Endodermal cell (in vitro differentiated cells): ENCODE data around the gene CAPN1. TPM values are rescaled to one million over a fixed set of nuclear protein-coding genes. Genes with fewer than 3 reads are reported as not detected.
A peak's percentile ranks its signal among the peaks of the same experiment; 100 is the strongest.

Experiments
- DNase-seq: peaks from one replicate; pipeline ENCODE4 v3.0.0-alpha.2; 2017
- H3K27ac ChIP-seq: 2 replicates; pipeline ENCODE4 v1.5.1; 2013; ENCODE audit warnings: mild to moderate bottlenecking, low read depth, low read length, moderate library complexity
- H3K27me3 ChIP-seq: 2 replicates; pipeline ENCODE4 v1.6.1; 2013; ENCODE audit warnings: mild to moderate bottlenecking, low read length, moderate library complexity; ENCODE audit not compliant: insufficient read depth, control insufficient read depth, poor library complexity, severe bottlenecking
- H3K36me3 ChIP-seq: 2 replicates; pipeline ENCODE4 v1.7.0; 2013; ENCODE audit warnings: mild to moderate bottlenecking, low read length, moderate library complexity; ENCODE audit not compliant: control insufficient read depth, insufficient read depth
- H3K4me1 ChIP-seq: one replicate; pipeline ENCODE4 v1.7.0; 2013; ENCODE audit warnings: low read length; ENCODE audit not compliant: control insufficient read depth, insufficient read depth
- H3K4me3 ChIP-seq: 2 replicates; pipeline ENCODE4 v1.5.1; 2013; ENCODE audit warnings: mild to moderate bottlenecking, low read length, moderate library complexity
- H3K9ac ChIP-seq: 2 replicates; pipeline ENCODE4 v1.6.1; 2013; ENCODE audit warnings: mild to moderate bottlenecking, low read length, moderate library complexity; ENCODE audit not compliant: poor library complexity, severe bottlenecking; ENCODE audit errors: extremely low read depth
- H3K9me3 ChIP-seq: 2 replicates; pipeline ENCODE4 v1.6.1; 2013; ENCODE audit warnings: mild to moderate bottlenecking, low read length, moderate library complexity; ENCODE audit not compliant: control insufficient read depth
- H3K27ac Mint-ChIP-seq: 2 replicates; pipeline ENCODE4 v1.8.0; 2020; ENCODE audit warnings: mixed read lengths
- H3K27me3 Mint-ChIP-seq: 2 replicates; pipeline ENCODE4 v1.8.0; 2021; ENCODE audit warnings: mild to moderate bottlenecking, mixed read lengths; ENCODE audit not compliant: insufficient read depth
- H3K36me3 Mint-ChIP-seq: 2 replicates; pipeline ENCODE4 v1.8.0; 2020; ENCODE audit warnings: low read depth, mixed read lengths
- H3K4me1 Mint-ChIP-seq: 2 replicates; pipeline ENCODE4 v1.8.0; 2020; ENCODE audit warnings: mixed read lengths
- H3K4me3 Mint-ChIP-seq: 2 replicates; pipeline ENCODE4 v1.8.0; 2020; ENCODE audit warnings: mild to moderate bottlenecking, moderate library complexity, mixed read lengths
- H3K9me3 Mint-ChIP-seq: 2 replicates; pipeline ENCODE4 v1.8.0; 2020; ENCODE audit warnings: mild to moderate bottlenecking, mixed read lengths
- WGBS, 2 experiments: methylation state at CpG; one replicate each; pipeline versions ENCODE4 v1.1.5 to v1.1.7; 2013; ENCODE audit warnings: missing lambda C conversion rate in 2 of 2, mixed read lengths in 1 of 2; ENCODE audit not compliant: insufficient coverage in 1 of 2, insufficient read length in 1 of 2; 5-methylcytosine and 5-hydroxymethylcytosine counted together
- total RNA-seq, 2 donors: library from RNA; stranded (reverse); fragmentation: NEBNext Ultra II Directional in 1 of 2; extraction: Animal tissue kit (Norgen Biotek cat#: 25700) in 1 of 2; gene quantifications; 2 replicates in 1 of 2; 3 replicates in 1 of 2; pipeline ENCODE4 v1.2.1, GENCODE V29; 2021
- TF ChIP-seq, protein P1 (sequence below): fragments of 200-600 bp; sonication (generic); conservative IDR thresholded peaks from 2 replicates; pipeline ENCODE4 v1.5.0; 2021; ENCODE audit warnings: antibody characterized with exemption, mild to moderate bottlenecking

The CAPN1 gene
- total RNA-seq, 2 donors from 2014 or later = 183 to 223 TPM

DNA sequence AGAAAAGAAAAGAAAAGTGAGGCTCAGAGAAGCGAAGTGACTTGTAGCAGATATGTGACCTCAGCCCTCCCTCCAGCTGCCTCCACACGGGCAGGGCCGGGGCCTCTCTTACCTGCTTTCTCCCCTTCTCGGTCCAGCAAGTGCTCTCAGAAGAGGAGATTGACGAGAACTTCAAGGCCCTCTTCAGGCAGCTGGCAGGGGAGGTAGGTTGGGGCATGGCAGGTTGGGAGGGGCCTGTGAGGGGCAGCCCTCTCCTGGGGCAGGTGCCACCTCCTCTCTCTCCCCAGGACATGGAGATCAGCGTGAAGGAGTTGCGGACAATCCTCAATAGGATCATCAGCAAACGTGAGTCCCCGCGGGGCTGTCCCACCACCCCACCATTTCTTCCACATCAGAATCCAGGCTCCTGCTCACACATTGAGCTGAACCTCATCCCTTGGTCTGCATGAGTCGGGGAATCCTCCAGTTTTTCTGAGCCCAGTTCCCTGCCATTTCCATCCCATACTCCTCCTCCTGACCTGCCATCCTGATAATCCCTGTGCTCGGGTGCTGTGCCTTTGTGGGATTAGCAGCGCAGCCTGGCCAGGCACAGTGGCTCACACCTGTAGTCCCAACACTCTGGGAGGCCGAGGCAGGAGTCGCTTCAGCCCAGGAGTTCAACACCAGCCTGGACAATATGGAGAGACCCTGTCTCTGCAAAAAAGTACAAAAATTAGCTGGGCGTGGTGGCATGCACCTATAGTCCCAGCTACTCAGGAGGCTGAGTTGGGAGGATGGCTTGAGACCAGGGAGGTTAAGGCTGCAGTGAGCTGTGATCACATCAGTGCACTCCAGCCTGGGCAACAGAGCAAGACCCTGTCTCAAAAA, 26.4 kb downstream of the CAPN1 start:
- peak; percentile 28 for DNase-seq
- Mint-ChIP-seq H3K27me3 (no peaks in the 10 kb centered on the region), H3K4me3 (no peak overlapping the region), H3K27ac (no peak overlapping the region), H3K36me3 (peaks cover 62% of the 10 kb centered on the region), H3K9me3 (no peaks in the 10 kb centered on the region), H3K4me1 (peaks cover 16% of the 10 kb centered on the region)
- 94 to 95% methylated on average over 7 to 16 of the region's 16 CpGs for WGBS, 2 experiments
- Histone ChIP-seq H3K4me3 (no peak overlapping the region), H3K9me3 (no peaks in the 10 kb centered on the region), H3K36me3 (peaks cover 74% of the 10 kb centered on the region), H3K27me3 (no peaks in the 10 kb centered on the region), H3K4me1 (peaks cover 5% of the 10 kb centered on the region), H3K27ac (no peak overlapping the region), H3K9ac (no peak overlapping the region)
- TF ChIP-seq, protein P1, sequence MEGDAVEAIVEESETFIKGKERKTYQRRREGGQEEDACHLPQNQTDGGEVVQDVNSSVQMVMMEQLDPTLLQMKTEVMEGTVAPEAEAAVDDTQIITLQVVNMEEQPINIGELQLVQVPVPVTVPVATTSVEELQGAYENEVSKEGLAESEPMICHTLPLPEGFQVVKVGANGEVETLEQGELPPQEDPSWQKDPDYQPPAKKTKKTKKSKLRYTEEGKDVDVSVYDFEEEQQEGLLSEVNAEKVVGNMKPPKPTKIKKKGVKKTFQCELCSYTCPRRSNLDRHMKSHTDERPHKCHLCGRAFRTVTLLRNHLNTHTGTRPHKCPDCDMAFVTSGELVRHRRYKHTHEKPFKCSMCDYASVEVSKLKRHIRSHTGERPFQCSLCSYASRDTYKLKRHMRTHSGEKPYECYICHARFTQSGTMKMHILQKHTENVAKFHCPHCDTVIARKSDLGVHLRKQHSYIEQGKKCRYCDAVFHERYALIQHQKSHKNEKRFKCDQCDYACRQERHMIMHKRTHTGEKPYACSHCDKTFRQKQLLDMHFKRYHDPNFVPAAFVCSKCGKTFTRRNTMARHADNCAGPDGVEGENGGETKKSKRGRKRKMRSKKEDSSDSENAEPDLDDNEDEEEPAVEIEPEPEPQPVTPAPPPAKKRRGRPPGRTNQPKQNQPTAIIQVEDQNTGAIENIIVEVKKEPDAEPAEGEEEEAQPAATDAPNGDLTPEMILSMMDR = no peak

DNA sequence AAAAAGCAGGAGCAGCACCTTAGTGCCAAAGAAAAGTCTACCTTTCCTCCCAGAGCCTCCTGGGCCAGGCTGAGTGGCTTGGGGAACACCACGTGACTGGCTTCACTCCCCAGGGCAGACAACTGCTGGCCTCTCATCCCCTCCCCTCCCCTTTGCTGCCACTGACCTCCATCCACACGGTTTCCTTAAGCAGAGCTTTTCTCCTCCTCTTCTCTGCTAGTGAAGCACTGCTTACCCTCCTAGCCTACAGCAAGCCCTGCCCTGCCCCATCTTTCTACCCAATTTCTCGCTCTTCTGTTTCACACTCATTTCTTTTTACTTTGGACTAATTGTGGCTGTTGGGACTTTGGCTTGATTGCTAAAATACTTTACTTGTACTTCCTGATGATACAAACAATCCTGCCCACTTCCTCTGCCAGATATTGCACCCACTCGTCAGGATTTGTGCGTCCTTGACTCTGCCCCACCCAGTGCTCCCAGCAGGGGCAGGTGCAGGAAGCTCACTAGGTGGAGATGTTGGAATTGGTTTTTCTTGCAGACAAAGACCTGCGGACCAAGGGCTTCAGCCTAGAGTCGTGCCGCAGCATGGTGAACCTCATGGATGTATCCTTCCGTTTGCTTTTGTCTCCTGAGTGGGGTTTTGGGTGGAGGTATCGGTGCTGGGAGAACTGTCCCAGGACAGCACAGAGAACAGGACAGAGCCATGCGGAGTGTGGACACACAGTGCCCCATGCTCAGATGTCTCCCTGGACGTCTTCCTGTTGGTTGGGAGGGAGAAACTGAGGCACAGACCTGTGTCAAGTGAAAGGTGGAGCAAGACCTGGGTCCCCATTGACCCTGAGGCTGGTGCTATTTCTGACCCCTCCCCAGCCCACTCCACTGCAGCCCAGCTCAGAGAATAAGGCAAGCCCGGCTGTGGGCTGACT, 27.3 kb downstream of the CAPN1 start:
- Histone ChIP-seq H3K27me3 (no peaks in the 10 kb centered on the region), H3K9ac (no peak overlapping the region), H3K4me3 (no peak overlapping the region), H3K9me3 (no peaks in the 10 kb centered on the region), H3K27ac (no peak overlapping the region), H3K36me3 (peaks cover 69% of the 10 kb centered on the region), H3K4me1 (peaks cover 5% of the 10 kb centered on the region)
- no peaks in the 10 kb centered on the region for H3K27me3 Mint-ChIP-seq
- WGBS, 2 experiments = 93 to 94% methylated on average over 11 to 13 of the region's 13 CpGs
- no peaks in the 10 kb centered on the region for H3K9me3 Mint-ChIP-seq
- TF ChIP-seq, protein P1 = no peak
- peaks cover 55% of the 10 kb centered on the region for H3K36me3 Mint-ChIP-seq
- H3K4me3 Mint-ChIP-seq = no peak overlapping the region
- peaks cover 20% of the 10 kb centered on the region for H3K4me1 Mint-ChIP-seq
- DNase-seq = peak; percentile 32
- H3K27ac Mint-ChIP-seq = no peak overlapping the region

DNA sequence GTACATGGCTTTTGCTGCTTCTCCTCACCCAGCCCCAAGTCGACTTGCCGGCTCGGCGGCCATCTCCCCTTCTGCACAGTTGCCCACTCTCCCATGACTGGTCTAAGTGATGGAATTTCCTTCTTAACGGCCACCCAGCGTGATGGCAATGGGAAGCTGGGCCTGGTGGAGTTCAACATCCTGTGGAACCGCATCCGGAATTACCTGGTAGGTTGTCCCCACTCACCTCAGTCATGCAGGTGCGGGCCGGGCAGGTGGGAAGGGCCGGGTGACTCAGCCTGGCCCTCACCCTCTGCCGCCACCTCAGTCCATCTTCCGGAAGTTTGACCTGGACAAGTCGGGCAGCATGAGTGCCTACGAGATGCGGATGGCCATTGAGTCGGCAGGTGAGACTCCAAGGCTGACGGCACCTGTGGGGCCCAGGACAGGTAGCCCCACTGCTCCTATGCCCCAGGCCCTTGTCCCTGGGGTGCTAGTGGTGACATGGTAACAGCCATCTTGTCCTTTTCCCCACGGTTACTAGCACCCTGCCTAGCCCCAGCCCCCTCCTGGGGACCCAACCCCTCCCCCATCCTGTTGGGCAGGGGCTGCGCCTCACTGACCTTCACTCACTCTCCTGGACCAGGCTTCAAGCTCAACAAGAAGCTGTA, 28.1 kb downstream of the CAPN1 start:
- DNase-seq = peak; percentile 28
- H3K9ac ChIP-seq = no peak overlapping the region
- no peak overlapping the region for H3K4me3 Mint-ChIP-seq
- H3K36me3 Mint-ChIP-seq = peaks cover 50% of the 10 kb centered on the region
- peaks cover 62% of the 10 kb centered on the region for H3K36me3 ChIP-seq
- no peak overlapping the region for H3K4me3 ChIP-seq
- no peak overlapping the region for H3K27ac ChIP-seq
- peaks cover 15% of the 10 kb centered on the region for H3K4me1 Mint-ChIP-seq
- H3K27me3 ChIP-seq = no peaks in the 10 kb centered on the region
- TF ChIP-seq, protein P1 = no peak
- H3K9me3 Mint-ChIP-seq = no peaks in the 10 kb centered on the region
- H3K4me1 ChIP-seq = peaks cover 5% of the 10 kb centered on the region
- no peaks in the 10 kb centered on the region for H3K27me3 Mint-ChIP-seq
- no peaks in the 10 kb centered on the region for H3K9me3 ChIP-seq
- 95 to 97% methylated on average over 12 to 20 of the region's 20 CpGs for WGBS, 2 experiments
- no peak overlapping the region for H3K27ac Mint-ChIP-seq
